Hepatocyte (in vitro differentiated cells): ENCODE measurements around the gene SUMO3. TPM values are rescaled to one million over a fixed set of nuclear protein-coding genes. Genes with fewer than 3 reads are reported as not detected.

Experiments used
- DNase-seq: peaks from one replicate; pipeline ENCODE4 v3.0.0-alpha.2; 2016; ENCODE audit warnings: low spot score
- H2AFZ ChIP-seq: fragments of 200-600 bp; sonication (generic); 2 replicates; pipeline ENCODE4 v1.6.0; 2016; ENCODE audit warnings: antibody characterized with exemption, mild to moderate bottlenecking
- H3K27ac ChIP-seq: fragments of 200-600 bp; sonication (generic); 2 replicates; pipeline ENCODE4 v1.5.1; 2016; ENCODE audit warnings: mild to moderate bottlenecking
- H3K27me3 ChIP-seq: fragments of 200-600 bp; sonication (generic); 2 replicates; pipeline ENCODE4 v1.6.1; 2016
- H3K36me3 ChIP-seq: fragments of 200-600 bp; sonication (generic); replicated peaks from 2 replicates; pipeline ENCODE4 v1.5.1; 2016; ENCODE audit warnings: low read depth; ENCODE audit not compliant: insufficient read depth
- H3K4me1 ChIP-seq: fragments of 200-600 bp; sonication (generic); 2 replicates; pipeline ENCODE4 v1.5.1; 2016; ENCODE audit warnings: mild to moderate bottlenecking, moderate library complexity; ENCODE audit not compliant: insufficient read depth
- H3K4me2 ChIP-seq: fragments of 200-600 bp; sonication (generic); 2 replicates; pipeline ENCODE4 v1.6.0; 2016
- H3K4me3 ChIP-seq: fragments of 200-600 bp; sonication (generic); 2 replicates; pipeline ENCODE4 v1.5.1; 2016; ENCODE audit warnings: mild to moderate bottlenecking
- H3K79me2 ChIP-seq: fragments of 200-600 bp; sonication (generic); 2 replicates; pipeline ENCODE4 v1.6.0; 2017; ENCODE audit warnings: mild to moderate bottlenecking
- H3K9me2 ChIP-seq: fragments of 200-600 bp; sonication (generic); replicated peaks from 2 replicates; pipeline ENCODE4 v1.6.0; 2017; ENCODE audit warnings: mild to moderate bottlenecking; ENCODE audit not compliant: insufficient read depth
- H3K9me3 ChIP-seq: fragments of 200-600 bp; sonication (generic); 2 replicates; pipeline ENCODE4 v1.5.1; 2016; ENCODE audit warnings: low read depth, mild to moderate bottlenecking
- H4K20me1 ChIP-seq: fragments of 200-600 bp; sonication (generic); 2 replicates; pipeline ENCODE4 v1.6.0; 2016; ENCODE audit warnings: mild to moderate bottlenecking; ENCODE audit not compliant: insufficient read depth, poor library complexity, severe bottlenecking
- EZH2 ChIP-seq: fragments of 200-600 bp; sonication (generic); IDR thresholded peaks from 2 replicates; pipeline ENCODE4 v1.6.1; 2016; ENCODE audit warnings: antibody characterized with exemption, mild to moderate bottlenecking, borderline replicate concordance
- EZH2phosphoT487 ChIP-seq: fragments of 200-600 bp; sonication (generic); IDR thresholded peaks from one replicate; pipeline ENCODE4 v1.6.1; 2018; ENCODE audit warnings: antibody characterized with exemption, mild to moderate bottlenecking, low read depth, moderate library complexity; ENCODE audit not compliant: unreplicated experiment, severe bottlenecking
- WGBS: methylation state at CpG from one replicate; pipeline ENCODE4 v1.1.6; 2016; ENCODE audit warnings: low lambda C conversion rate; ENCODE audit errors: missing lambda C conversion rate; 5-methylcytosine and 5-hydroxymethylcytosine counted together
- polyA plus RNA-seq: library from polyadenylated mRNA; unstranded; fragments of >200 nt; fragmentation: Nextera tagmentation; extraction: Ambion mirVana; gene quantifications from 2 replicates; pipeline ENCODE4 v1.2.1, GENCODE V29; 2016
- total RNA-seq: library from RNA; depleted of rRNA; stranded (reverse); fragments of >200 nt; gene quantifications from 2 replicates; pipeline ENCODE4 v1.2.3, GENCODE V29; 2014
- TF ChIP-seq, protein P1 (sequence below): fragments of 200-600 bp; sonication (generic); IDR thresholded peaks from 2 replicates; pipeline ENCODE4 v1.5.1; 2016; ENCODE audit warnings: antibody characterized with exemption, mild to moderate bottlenecking; ENCODE audit not compliant: poor library complexity

Gene SUMO3
- total and polyA plus RNA-seq, 2 experiments from 2014 or later, result 68.5 to 97.0 TPM

DNA sequence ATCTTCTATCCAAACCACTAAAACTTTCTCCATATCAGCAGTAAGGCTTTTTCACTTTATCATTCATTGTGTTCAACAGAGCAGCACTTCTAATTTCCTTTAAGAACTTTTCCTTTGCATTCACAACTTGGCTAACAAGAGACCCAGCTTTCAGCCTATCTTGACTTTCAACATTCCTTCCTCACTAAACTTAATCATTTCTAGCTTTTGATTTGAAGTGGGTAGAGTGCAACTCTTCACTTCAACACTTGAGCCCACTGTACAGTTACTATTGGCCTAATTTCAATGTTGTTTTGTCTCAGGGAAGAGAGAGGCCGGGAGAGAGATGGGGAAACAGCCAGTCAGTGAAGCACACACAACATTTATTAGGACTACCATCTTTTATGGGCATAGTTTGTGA lies 18.2 kb downstream of the SUMO3 start:
- WGBS, result 70% methylated on average over 1 of the region's 1 CpG
- Histone ChIP-seq H3K4me3 (no peak overlapping the region), H3K27me3 (no peaks in the 10 kb centered on the region), H3K36me3 (no peaks in the 10 kb centered on the region), H3K4me1 (peaks cover 23% of the 10 kb centered on the region), H3K9me2 (no peaks in the 10 kb centered on the region), H3K4me2 (peak overlapping the region; percentile 100), H2AFZ (no peak overlapping the region), H4K20me1 (peaks cover 11% of the 10 kb centered on the region), H3K27ac (no peak overlapping the region), H3K9me3 (no peaks in the 10 kb centered on the region), H3K79me2 (peaks cover 70% of the 10 kb centered on the region)
- TF ChIP-seq EZH2phosphoT487 (no peak), EZH2 (no peak)
- TF ChIP-seq, protein P1, sequence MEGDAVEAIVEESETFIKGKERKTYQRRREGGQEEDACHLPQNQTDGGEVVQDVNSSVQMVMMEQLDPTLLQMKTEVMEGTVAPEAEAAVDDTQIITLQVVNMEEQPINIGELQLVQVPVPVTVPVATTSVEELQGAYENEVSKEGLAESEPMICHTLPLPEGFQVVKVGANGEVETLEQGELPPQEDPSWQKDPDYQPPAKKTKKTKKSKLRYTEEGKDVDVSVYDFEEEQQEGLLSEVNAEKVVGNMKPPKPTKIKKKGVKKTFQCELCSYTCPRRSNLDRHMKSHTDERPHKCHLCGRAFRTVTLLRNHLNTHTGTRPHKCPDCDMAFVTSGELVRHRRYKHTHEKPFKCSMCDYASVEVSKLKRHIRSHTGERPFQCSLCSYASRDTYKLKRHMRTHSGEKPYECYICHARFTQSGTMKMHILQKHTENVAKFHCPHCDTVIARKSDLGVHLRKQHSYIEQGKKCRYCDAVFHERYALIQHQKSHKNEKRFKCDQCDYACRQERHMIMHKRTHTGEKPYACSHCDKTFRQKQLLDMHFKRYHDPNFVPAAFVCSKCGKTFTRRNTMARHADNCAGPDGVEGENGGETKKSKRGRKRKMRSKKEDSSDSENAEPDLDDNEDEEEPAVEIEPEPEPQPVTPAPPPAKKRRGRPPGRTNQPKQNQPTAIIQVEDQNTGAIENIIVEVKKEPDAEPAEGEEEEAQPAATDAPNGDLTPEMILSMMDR, result no peak
- DNase-seq, result no peak

DNA sequence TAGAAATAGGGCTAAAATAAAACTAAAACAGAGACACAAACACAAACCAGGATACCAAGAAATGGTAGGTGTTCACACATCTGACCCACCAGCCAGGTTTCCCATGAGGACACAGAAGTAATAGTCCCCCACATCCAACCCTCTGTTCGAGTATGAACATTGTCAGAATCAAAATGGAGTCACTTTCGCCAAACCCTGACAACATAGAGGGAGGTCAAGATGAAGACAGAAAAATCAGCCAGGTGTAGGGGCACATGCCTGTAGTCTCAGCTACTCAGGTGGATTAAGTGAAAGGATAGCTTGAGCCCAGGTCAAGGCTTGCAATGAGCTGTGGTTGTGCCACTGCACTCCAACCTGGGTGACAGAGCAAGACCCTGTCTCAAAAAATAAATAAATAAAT lies 20.1 kb downstream of the SUMO3 start:
- Histone ChIP-seq H3K4me1 (peaks cover 22% of the 10 kb centered on the region), H3K27ac (no peak overlapping the region), H3K9me2 (no peaks in the 10 kb centered on the region), H3K79me2 (peaks cover 75% of the 10 kb centered on the region), H4K20me1 (peaks cover 14% of the 10 kb centered on the region), H3K36me3 (no peaks in the 10 kb centered on the region), H3K4me3 (no peak overlapping the region), H3K4me2 (no peak overlapping the region), H2AFZ (no peak overlapping the region), H3K9me3 (no peaks in the 10 kb centered on the region), H3K27me3 (no peaks in the 10 kb centered on the region)
- WGBS, result 100% methylated on average over 2 of the region's 2 CpGs
- no peak for DNase-seq
- TF ChIP-seq EZH2phosphoT487, result no peak
- TF ChIP-seq, protein P1, result no peak
- no peak for TF ChIP-seq EZH2

DNA sequence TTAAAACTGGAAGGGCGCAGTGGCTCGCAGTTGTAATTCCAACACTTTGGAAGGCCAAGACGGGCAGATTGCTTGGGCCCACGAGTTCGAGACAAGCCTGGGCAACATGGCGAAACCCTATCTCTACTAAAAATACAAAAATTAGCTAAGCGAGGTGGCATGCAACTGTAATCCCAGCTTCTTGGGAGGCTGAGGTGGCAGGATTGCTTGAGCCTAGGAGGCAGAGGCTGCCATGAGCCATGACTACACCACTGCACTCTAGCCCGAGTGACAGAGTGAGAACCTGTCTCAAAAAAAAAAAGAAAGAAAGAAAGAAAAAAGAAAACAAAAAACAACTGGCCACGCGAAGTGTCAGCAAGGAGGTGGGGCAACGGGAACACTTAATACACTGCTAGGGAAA lies 22.5 kb downstream of the SUMO3 start:
- Histone ChIP-seq H3K9me3 (no peaks in the 10 kb centered on the region), H3K27ac (no peak overlapping the region), H4K20me1 (peaks cover 16% of the 10 kb centered on the region), H3K79me2 (peaks cover 87% of the 10 kb centered on the region), H3K9me2 (no peaks in the 10 kb centered on the region), H3K4me2 (no peak overlapping the region), H3K36me3 (no peaks in the 10 kb centered on the region), H2AFZ (no peak overlapping the region), H3K4me1 (peaks cover 19% of the 10 kb centered on the region), H3K4me3 (no peak overlapping the region), H3K27me3 (no peaks in the 10 kb centered on the region)
- no peak for TF ChIP-seq EZH2phosphoT487
- no peak for TF ChIP-seq EZH2
- TF ChIP-seq, protein P1, result no peak
- WGBS, result 95% methylated on average over 11 of the region's 11 CpGs
- DNase-seq, result no peak
